Measurements from ENCODE around the gene E2F7.

Gene E2F7

GRCh38 chr12:77046468-77046867 lies 18.9 kb downstream of the E2F7 start:
- H3K4me1 ChIP-seq (ENCODE audit: control insufficient read depth, insufficient read depth, low read length, unreplicated experiment): no peaks in the 10 kb centered on the region
- peaks cover 7% of the 10 kb centered on the region for H3K79me2 ChIP-seq (ENCODE audit: control insufficient read depth, insufficient read depth, low read length, unreplicated experiment)
- no peak overlapping the region for H3K27ac ChIP-seq (ENCODE audit: low read depth, low read length)
- H3K36me3 ChIP-seq (ENCODE audit: insufficient read depth, low read length): peaks cover 55% of the 10 kb centered on the region
- no peaks in the 10 kb centered on the region for H3K27me3 ChIP-seq (ENCODE audit: insufficient read depth, low read length)
- H2AFZ ChIP-seq (ENCODE audit: low read length, unreplicated experiment): no peak overlapping the region
- H3K4me3 ChIP-seq (ENCODE audit: low read depth, low read length): no peak overlapping the region

GRCh38 chr12:77045183-77045582 lies 20.2 kb downstream of the E2F7 start:
- H2AFZ ChIP-seq (ENCODE audit: low read length, unreplicated experiment): no peak overlapping the region
- no peaks in the 10 kb centered on the region for H3K27me3 ChIP-seq (ENCODE audit: insufficient read depth, low read length)
- H3K4me1 ChIP-seq (ENCODE audit: control insufficient read depth, insufficient read depth, low read length, unreplicated experiment): no peaks in the 10 kb centered on the region
- H3K27ac ChIP-seq (ENCODE audit: low read depth, low read length): no peak overlapping the region
- no peak overlapping the region for H3K4me3 ChIP-seq (ENCODE audit: low read depth, low read length)
- H3K79me2 ChIP-seq (ENCODE audit: control insufficient read depth, insufficient read depth, low read length, unreplicated experiment): peaks cover 3% of the 10 kb centered on the region
- H3K36me3 ChIP-seq (ENCODE audit: insufficient read depth, low read length): peaks cover 65% of the 10 kb centered on the region

GRCh38 chr12:77044721-77045120 lies 20.6 kb downstream of the E2F7 start:
- Histone ChIP-seq H3K36me3 (ENCODE audit: insufficient read depth, low read length) (peaks cover 70% of the 10 kb centered on the region), H3K27me3 (ENCODE audit: insufficient read depth, low read length) (no peaks in the 10 kb centered on the region), H3K4me3 (ENCODE audit: low read depth, low read length) (no peak overlapping the region)

GRCh38 chr12:77042833-77043232 lies 22.5 kb downstream of the E2F7 start:
- H3K27me3 ChIP-seq (ENCODE audit: insufficient read depth, low read length): no peaks in the 10 kb centered on the region
- H3K4me1 ChIP-seq (ENCODE audit: control insufficient read depth, insufficient read depth, low read length, unreplicated experiment): no peaks in the 10 kb centered on the region
- H3K79me2 ChIP-seq (ENCODE audit: control insufficient read depth, insufficient read depth, low read length, unreplicated experiment): peaks cover 9% of the 10 kb centered on the region
- H3K4me3 ChIP-seq (ENCODE audit: low read depth, low read length): no peak overlapping the region
- H3K27ac ChIP-seq (ENCODE audit: low read depth, low read length): no peak overlapping the region
- H2AFZ ChIP-seq (ENCODE audit: low read length, unreplicated experiment): no peak overlapping the region
- H3K36me3 ChIP-seq (ENCODE audit: insufficient read depth, low read length): peaks cover 81% of the 10 kb centered on the region

More at GRCh38 chr12:77044721-77045120, 20.6 kb downstream of the E2F7 start:
- Histone ChIP-seq H2AFZ (ENCODE audit: low read length, unreplicated experiment) (no peak overlapping the region), H3K4me1 (ENCODE audit: control insufficient read depth, insufficient read depth, low read length, unreplicated experiment) (no peaks in the 10 kb centered on the region), H3K27ac (ENCODE audit: low read depth, low read length) (no peak overlapping the region), H3K79me2 (ENCODE audit: control insufficient read depth, insufficient read depth, low read length, unreplicated experiment) (peaks cover 8% of the 10 kb centered on the region)

- Histone ChIP-seq H3K36me3 (ENCODE audit: insufficient read depth, low read length) (peaks cover 86% of the 10 kb centered on the region), H3K4me1 (ENCODE audit: control insufficient read depth, insufficient read depth, low read length, unreplicated experiment) (no peaks in the 10 kb centered on the region), H3K4me3 (ENCODE audit: low read depth, low read length) (no peak overlapping the region), H3K79me2 (ENCODE audit: control insufficient read depth, insufficient read depth, low read length, unreplicated experiment) (peaks cover 9% of the 10 kb centered on the region), H3K27me3 (ENCODE audit: insufficient read depth, low read length) (no peaks in the 10 kb centered on the region), H3K27ac (ENCODE audit: low read depth, low read length) (no peak overlapping the region), H2AFZ (ENCODE audit: low read length, unreplicated experiment) (no peak overlapping the region)
Observed at GRCh38 chr12:77040231-77040630, 25.1 kb downstream of the E2F7 start.

- H3K27me3 ChIP-seq (ENCODE audit: insufficient read depth, low read length): no peaks in the 10 kb centered on the region
- no peak overlapping the region for H3K4me3 ChIP-seq (ENCODE audit: low read depth, low read length)
- H3K4me1 ChIP-seq (ENCODE audit: control insufficient read depth, insufficient read depth, low read length, unreplicated experiment): peaks cover 30% of the 10 kb centered on the region
- H2AFZ ChIP-seq (ENCODE audit: low read length, unreplicated experiment): no peak overlapping the region
- peaks cover 52% of the 10 kb centered on the region for H3K36me3 ChIP-seq (ENCODE audit: insufficient read depth, low read length)
- H3K27ac ChIP-seq (ENCODE audit: low read depth, low read length): no peak overlapping the region
- H3K79me2 ChIP-seq (ENCODE audit: control insufficient read depth, insufficient read depth, low read length, unreplicated experiment): peaks cover 9% of the 10 kb centered on the region
Observed at GRCh38 chr12:77035226-77035625, 30.1 kb downstream of the E2F7 start.

- Histone ChIP-seq H3K79me2 (ENCODE audit: control insufficient read depth, insufficient read depth, low read length, unreplicated experiment) (peaks cover 6% of the 10 kb centered on the region), H3K4me3 (ENCODE audit: low read depth, low read length) (no peak overlapping the region), H3K36me3 (ENCODE audit: insufficient read depth, low read length) (peaks cover 52% of the 10 kb centered on the region), H3K27ac (ENCODE audit: low read depth, low read length) (0 out of 2 replicates have a peak overlapping the region, but pooled peaks have one; percentile 92), H3K4me1 (ENCODE audit: control insufficient read depth, insufficient read depth, low read length, unreplicated experiment) (peaks cover 30% of the 10 kb centered on the region), H3K27me3 (ENCODE audit: insufficient read depth, low read length) (no peaks in the 10 kb centered on the region), H2AFZ (ENCODE audit: low read length, unreplicated experiment) (no peak overlapping the region)
Observed at GRCh38 chr12:77033658-77034536, 31.5 kb downstream of the E2F7 start.

GRCh38 chr12:77032406-77032805 lies 33.0 kb downstream of the E2F7 start:
- Histone ChIP-seq H3K79me2 (ENCODE audit: control insufficient read depth, insufficient read depth, low read length, unreplicated experiment) (peaks cover 4% of the 10 kb centered on the region), H3K4me1 (ENCODE audit: control insufficient read depth, insufficient read depth, low read length, unreplicated experiment) (peaks cover 30% of the 10 kb centered on the region), H3K36me3 (ENCODE audit: insufficient read depth, low read length) (peaks cover 46% of the 10 kb centered on the region), H3K4me3 (ENCODE audit: low read depth, low read length) (no peak overlapping the region; the same call in 1 of the 2 replicates), H2AFZ (ENCODE audit: low read length, unreplicated experiment) (no peak overlapping the region), H3K27ac (ENCODE audit: low read depth, low read length) (peak overlapping the region; percentile 92), H3K27me3 (ENCODE audit: insufficient read depth, low read length) (no peaks in the 10 kb centered on the region)

DNA sequence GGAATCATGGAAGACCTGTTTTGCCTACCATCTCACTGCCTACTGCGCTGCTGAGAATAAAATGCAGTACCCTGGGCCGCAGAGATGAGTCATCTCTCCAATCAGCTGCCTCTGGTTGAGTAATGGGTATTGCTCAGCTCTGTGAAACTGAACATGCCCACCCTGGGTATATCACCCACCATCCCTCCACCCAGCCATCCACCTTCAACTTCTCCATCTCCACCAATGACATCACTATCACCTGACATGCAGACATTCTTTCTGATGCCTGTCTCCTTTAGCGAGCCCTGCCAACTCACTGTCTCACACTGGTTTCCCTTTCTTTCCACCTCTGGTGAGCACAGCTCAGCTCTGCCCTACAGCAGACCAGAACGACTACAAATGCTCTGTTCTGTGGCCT lies 33.6 kb downstream of the E2F7 start:
- Histone ChIP-seq H3K79me2 (ENCODE audit: control insufficient read depth, insufficient read depth, low read length, unreplicated experiment) (peaks cover 4% of the 10 kb centered on the region), H3K4me3 (ENCODE audit: low read depth, low read length) (no peak overlapping the region; the same call in 1 of the 2 replicates), H3K4me1 (ENCODE audit: control insufficient read depth, insufficient read depth, low read length, unreplicated experiment) (peaks cover 30% of the 10 kb centered on the region), H3K27ac (ENCODE audit: low read depth, low read length) (peak overlapping the region; percentile 92), H2AFZ (ENCODE audit: low read length, unreplicated experiment) (no peak overlapping the region), H3K36me3 (ENCODE audit: insufficient read depth, low read length) (peaks cover 49% of the 10 kb centered on the region), H3K27me3 (ENCODE audit: insufficient read depth, low read length) (no peaks in the 10 kb centered on the region)

GRCh38 chr12:77025782-77026314 lies 39.5 kb downstream of the E2F7 start:
- H2AFZ ChIP-seq (ENCODE audit: low read length, unreplicated experiment): no peak overlapping the region
- H3K36me3 ChIP-seq (ENCODE audit: insufficient read depth, low read length): peaks cover 62% of the 10 kb centered on the region
- H3K27me3 ChIP-seq (ENCODE audit: insufficient read depth, low read length): no peaks in the 10 kb centered on the region

GRCh38 chr12:77023501-77023900 lies 41.9 kb downstream of the E2F7 start:
- no peak overlapping the region for H3K4me3 ChIP-seq (ENCODE audit: low read depth, low read length)
- H3K27me3 ChIP-seq (ENCODE audit: insufficient read depth, low read length): no peaks in the 10 kb centered on the region
- peaks cover 65% of the 10 kb centered on the region for H3K36me3 ChIP-seq (ENCODE audit: insufficient read depth, low read length)
- H2AFZ ChIP-seq (ENCODE audit: low read length, unreplicated experiment): no peak overlapping the region
- H3K27ac ChIP-seq (ENCODE audit: low read depth, low read length): no peak overlapping the region
- H3K4me1 ChIP-seq (ENCODE audit: control insufficient read depth, insufficient read depth, low read length, unreplicated experiment): no peaks in the 10 kb centered on the region
- no peaks in the 10 kb centered on the region for H3K79me2 ChIP-seq (ENCODE audit: control insufficient read depth, insufficient read depth, low read length, unreplicated experiment)

More at GRCh38 chr12:77025782-77026314, 39.5 kb downstream of the E2F7 start:
- no peak overlapping the region for H3K4me3 ChIP-seq (ENCODE audit: low read depth, low read length)
- peaks cover 4% of the 10 kb centered on the region for H3K79me2 ChIP-seq (ENCODE audit: control insufficient read depth, insufficient read depth, low read length, unreplicated experiment)
- no peak overlapping the region for H3K27ac ChIP-seq (ENCODE audit: low read depth, low read length)
- no peaks in the 10 kb centered on the region for H3K4me1 ChIP-seq (ENCODE audit: control insufficient read depth, insufficient read depth, low read length, unreplicated experiment)
